ENCODE results near the gene CAMTA1.

The CAMTA1 gene

DNA sequence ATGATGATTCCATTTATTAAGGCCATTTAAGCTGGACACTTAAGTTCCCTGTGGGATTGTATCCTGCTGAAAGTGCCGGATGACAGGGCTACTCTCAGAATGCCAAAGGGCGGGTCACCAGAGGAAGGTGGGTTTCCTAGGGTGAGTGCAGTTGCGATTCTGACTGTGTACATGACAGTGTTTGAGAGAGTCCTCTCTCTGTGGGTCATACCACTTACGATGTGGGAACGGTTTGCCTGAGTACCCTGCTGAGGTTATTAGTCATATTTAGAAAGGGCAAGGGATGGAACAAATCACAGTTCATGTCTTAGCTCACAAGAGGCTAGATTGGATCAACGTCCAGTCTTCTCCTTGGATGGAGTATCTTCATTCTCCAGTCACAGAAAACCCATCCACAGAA, 461.9 kb downstream of the CAMTA1 start:
- H3K27me3 ChIP-seq (ENCODE audit: low read length), result no peaks in the 10 kb centered on the region
- H3K4me3 ChIP-seq (ENCODE audit: insufficient read depth, low read length, poor library complexity, severe bottlenecking), result no peak overlapping the region
- no peak overlapping the region for H3K4me2 ChIP-seq (ENCODE audit: low read depth, low read length, poor library complexity, severe bottlenecking)
- no peaks in the 10 kb centered on the region for H3K36me3 ChIP-seq (ENCODE audit: low read length)
- TF ChIP-seq EZH2phosphoT487 (conservative IDR thresholded peaks at IDR 0.05; ENCODE audit: low read length), result no peak
- TF ChIP-seq, protein P1, sequence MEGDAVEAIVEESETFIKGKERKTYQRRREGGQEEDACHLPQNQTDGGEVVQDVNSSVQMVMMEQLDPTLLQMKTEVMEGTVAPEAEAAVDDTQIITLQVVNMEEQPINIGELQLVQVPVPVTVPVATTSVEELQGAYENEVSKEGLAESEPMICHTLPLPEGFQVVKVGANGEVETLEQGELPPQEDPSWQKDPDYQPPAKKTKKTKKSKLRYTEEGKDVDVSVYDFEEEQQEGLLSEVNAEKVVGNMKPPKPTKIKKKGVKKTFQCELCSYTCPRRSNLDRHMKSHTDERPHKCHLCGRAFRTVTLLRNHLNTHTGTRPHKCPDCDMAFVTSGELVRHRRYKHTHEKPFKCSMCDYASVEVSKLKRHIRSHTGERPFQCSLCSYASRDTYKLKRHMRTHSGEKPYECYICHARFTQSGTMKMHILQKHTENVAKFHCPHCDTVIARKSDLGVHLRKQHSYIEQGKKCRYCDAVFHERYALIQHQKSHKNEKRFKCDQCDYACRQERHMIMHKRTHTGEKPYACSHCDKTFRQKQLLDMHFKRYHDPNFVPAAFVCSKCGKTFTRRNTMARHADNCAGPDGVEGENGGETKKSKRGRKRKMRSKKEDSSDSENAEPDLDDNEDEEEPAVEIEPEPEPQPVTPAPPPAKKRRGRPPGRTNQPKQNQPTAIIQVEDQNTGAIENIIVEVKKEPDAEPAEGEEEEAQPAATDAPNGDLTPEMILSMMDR (IDR thresholded peaks at IDR 0.05; ENCODE audit: insufficient read depth, low read length, poor library complexity, severe bottlenecking), result no peak
- no peaks in the 10 kb centered on the region for H3K9me2 ChIP-seq (replicated peaks; ENCODE audit: insufficient read depth, low read length)
- H3K9ac ChIP-seq (ENCODE audit: low read length), result no peak overlapping the region
- no peaks in the 10 kb centered on the region for H3F3A ChIP-seq (ENCODE audit: insufficient read depth)
- no peak overlapping the region for H3K27ac ChIP-seq (ENCODE audit: low read depth, low read length)
- no peak overlapping the region for H2AFZ ChIP-seq (ENCODE audit: low read depth, low read length, severe bottlenecking)
- H4K20me1 ChIP-seq (ENCODE audit: low read depth, low read length), result no peaks in the 10 kb centered on the region
- no peaks in the 10 kb centered on the region for H3K79me2 ChIP-seq (ENCODE audit: insufficient read depth, low read length)
- no peaks in the 10 kb centered on the region for H3K9me3 ChIP-seq (ENCODE audit: insufficient read depth, low read length)

DNA sequence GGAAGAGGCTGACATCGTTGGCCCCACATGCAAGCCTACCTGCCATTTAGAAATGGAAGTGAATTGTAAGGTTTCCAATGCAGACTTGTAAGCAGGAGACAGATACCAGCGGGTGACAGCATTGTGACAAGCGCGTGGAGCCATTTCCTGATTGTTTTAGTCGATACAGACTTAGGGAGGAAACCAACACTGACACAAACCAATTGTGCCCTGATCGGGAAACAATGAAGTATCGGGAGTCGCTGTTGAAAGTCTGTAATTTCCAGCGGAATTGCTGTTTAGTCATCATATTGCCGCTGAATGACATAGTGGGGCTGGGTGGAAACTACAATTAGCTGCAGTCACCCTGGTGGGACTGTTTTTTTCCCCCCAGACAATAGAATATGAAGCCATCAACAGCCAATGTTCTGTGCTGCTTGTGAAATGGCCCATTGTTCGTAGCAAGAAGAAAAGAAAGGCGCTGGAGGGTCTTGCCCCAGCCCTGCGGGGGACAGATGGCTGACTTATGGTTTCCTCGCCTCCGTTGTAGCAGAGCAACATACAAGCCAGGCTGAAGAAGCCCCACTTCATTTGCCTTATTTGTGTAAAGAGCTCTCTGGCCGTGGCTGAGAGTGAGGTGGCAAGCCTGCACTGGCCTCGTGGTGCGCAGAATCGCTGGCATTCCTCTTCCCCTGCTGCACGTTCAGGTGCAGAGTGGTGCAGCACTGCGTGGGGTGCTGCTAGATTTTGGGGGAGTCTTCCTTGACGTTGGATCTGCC, 462.7 kb downstream of the CAMTA1 start:
- Histone ChIP-seq H3K9me2 (replicated peaks; ENCODE audit: insufficient read depth, low read length) (no peaks in the 10 kb centered on the region), H3K4me2 (ENCODE audit: low read depth, low read length, poor library complexity, severe bottlenecking) (no peak overlapping the region), H3K9me3 (ENCODE audit: insufficient read depth, low read length) (no peaks in the 10 kb centered on the region), H3K9ac (ENCODE audit: low read length) (no peak overlapping the region), H3K27me3 (ENCODE audit: low read length) (no peaks in the 10 kb centered on the region), H3F3A (ENCODE audit: insufficient read depth) (no peaks in the 10 kb centered on the region), H3K27ac (ENCODE audit: low read depth, low read length) (no peak overlapping the region), H2AFZ (ENCODE audit: low read depth, low read length, severe bottlenecking) (no peak overlapping the region), H3K4me3 (ENCODE audit: insufficient read depth, low read length, poor library complexity, severe bottlenecking) (no peak overlapping the region), H3K79me2 (ENCODE audit: insufficient read depth, low read length) (no peaks in the 10 kb centered on the region), H3K36me3 (ENCODE audit: low read length) (no peaks in the 10 kb centered on the region), H4K20me1 (ENCODE audit: low read depth, low read length) (no peaks in the 10 kb centered on the region)
- TF ChIP-seq EZH2phosphoT487 (conservative IDR thresholded peaks at IDR 0.05; ENCODE audit: low read length), result no peak
- TF ChIP-seq, protein P1 (IDR thresholded peaks at IDR 0.05; ENCODE audit: insufficient read depth, low read length, poor library complexity, severe bottlenecking), result no peak

DNA sequence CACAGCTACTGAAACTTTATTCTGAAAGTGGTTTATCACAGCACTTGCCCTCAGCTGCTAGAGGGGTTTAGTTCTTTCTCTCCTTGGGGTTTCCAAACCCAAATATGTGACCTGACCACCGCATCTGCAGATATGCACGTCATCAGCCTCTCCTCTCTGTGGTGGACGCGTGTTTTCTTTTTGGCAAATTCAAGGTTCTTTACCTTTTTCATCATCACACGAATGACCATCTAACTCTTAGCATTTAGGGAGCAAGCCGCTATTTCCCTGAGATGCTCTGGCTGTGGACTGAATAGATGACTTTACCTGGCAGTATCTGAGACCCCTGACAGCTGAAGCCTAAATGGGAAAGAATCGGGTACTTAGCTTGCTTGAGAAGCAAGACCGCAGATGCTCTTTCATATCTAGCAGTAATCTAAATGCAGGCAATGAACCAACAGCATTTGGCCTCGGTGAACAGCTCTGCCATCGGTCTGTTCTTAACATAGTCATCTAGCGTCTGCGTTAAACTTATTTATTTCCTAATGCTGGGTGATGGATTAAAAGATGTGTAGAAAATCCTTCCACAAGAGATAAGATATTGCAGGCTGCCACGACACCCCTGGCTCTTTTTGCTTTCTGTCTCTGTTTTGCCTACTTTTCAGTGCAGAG, 463.4 kb downstream of the CAMTA1 start:
- no peaks in the 10 kb centered on the region for H3K27me3 ChIP-seq (ENCODE audit: low read length)
- H3K79me2 ChIP-seq (ENCODE audit: insufficient read depth, low read length), result no peaks in the 10 kb centered on the region
- no peak overlapping the region for H3K4me2 ChIP-seq (ENCODE audit: low read depth, low read length, poor library complexity, severe bottlenecking)
- TF ChIP-seq, protein P1 (IDR thresholded peaks at IDR 0.05; ENCODE audit: insufficient read depth, low read length, poor library complexity, severe bottlenecking), result no peak
- TF ChIP-seq EZH2phosphoT487 (conservative IDR thresholded peaks at IDR 0.05; ENCODE audit: low read length), result no peak
- no peak overlapping the region for H2AFZ ChIP-seq (ENCODE audit: low read depth, low read length, severe bottlenecking)
- no peaks in the 10 kb centered on the region for H3K9me3 ChIP-seq (ENCODE audit: insufficient read depth, low read length)
- no peak overlapping the region for H3K9ac ChIP-seq (ENCODE audit: low read length)
- H4K20me1 ChIP-seq (ENCODE audit: low read depth, low read length), result no peaks in the 10 kb centered on the region
- H3K36me3 ChIP-seq (ENCODE audit: low read length), result no peaks in the 10 kb centered on the region
- no peak overlapping the region for H3K4me3 ChIP-seq (ENCODE audit: insufficient read depth, low read length, poor library complexity, severe bottlenecking)
- no peak overlapping the region for H3K27ac ChIP-seq (ENCODE audit: low read depth, low read length)
- H3F3A ChIP-seq (ENCODE audit: insufficient read depth), result no peaks in the 10 kb centered on the region
- H3K9me2 ChIP-seq (replicated peaks; ENCODE audit: insufficient read depth, low read length), result no peaks in the 10 kb centered on the region

Measured in SU-DHL-6 (cell line).